RWPE1 (cell line): ENCODE data around the gene SERPINF2.
"Not testable (repeated sequence)": the region's sequence is repeated elsewhere in the genome, so short reads cannot be mapped to it uniquely, and the experiment has no call there.

Experiments
- CTCF ChIA-PET: fragments of 350-600 bp; sonication (Branson Sonifier 250); formaldehyde crosslinking; extraction: SDS; loops from one replicate; lab custom pipeline; 2021; lab: Yijun Ruan, JAX
- POLR2A ChIA-PET: fragments of 400-600 bp; formaldehyde crosslinking; extraction: SDS; loops from one replicate; lab custom pipeline; 2020; ENCODE audit warnings: antibody characterized with exemption; ENCODE audit not compliant: low non-redundant PET; lab: Yijun Ruan, JAX
- DNase-seq: peaks from one replicate; pipeline ENCODE4 v3.0.0; 2012; ENCODE audit warnings: low spot score
- H3K27ac ChIP-seq: fragments of 450-650 bp; 2 replicates; pipeline ENCODE4 v1.5.1; 2017
- CTCF ChIP-seq: fragments of 450-650 bp; conservative IDR thresholded peaks from 2 replicates; pipeline ENCODE4 v1.5.1; 2017; ENCODE audit warnings: low read depth, mild to moderate bottlenecking

The SERPINF2 gene

GRCh38 chr17:1767358-1767757 is 24.7 kb downstream of the SERPINF2 start:
- POLR2A ChIA-PET: no interaction called here
- no peak for TF ChIP-seq CTCF
- CTCF ChIA-PET: interaction anchor here (0.6 to 1.3 kb wide), 3 partner anchors 10 to 92 kb away, joined by 3 to 4 read pairs (median 3); no protein-coding TSS in a partner anchor
- peak overlapping the region; percentile 99 for H3K27ac ChIP-seq
- DNase-seq: no peak

DNA sequence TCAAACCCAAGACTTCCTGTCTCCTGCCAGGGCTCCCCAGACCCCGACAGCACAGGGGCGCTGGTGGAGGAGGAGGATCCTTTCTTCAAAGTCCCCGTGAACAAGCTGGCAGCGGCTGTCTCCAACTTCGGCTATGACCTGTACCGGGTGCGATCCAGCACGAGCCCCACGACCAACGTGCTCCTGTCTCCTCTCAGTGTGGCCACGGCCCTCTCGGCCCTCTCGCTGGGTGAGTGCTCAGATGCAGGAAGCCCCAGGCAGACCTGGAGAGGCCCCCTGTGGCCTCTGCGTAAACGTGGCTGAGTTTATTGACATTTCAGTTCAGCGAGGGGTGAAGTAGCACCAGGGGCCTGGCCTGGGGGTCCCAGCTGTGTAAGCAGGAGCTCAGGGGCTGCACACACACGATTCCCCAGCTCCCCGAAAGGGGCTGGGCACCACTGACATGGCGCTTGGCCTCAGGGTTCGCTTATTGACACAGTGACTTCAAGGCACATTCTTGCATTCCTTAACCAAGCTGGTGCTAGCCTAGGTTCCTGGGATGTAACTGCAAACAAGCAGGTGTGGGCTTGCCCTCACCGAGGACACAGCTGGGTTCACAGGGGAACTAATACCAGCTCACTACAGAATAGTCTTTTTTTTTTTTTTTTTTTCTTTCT is 27.3 kb downstream of the SERPINF2 start:
- CTCF ChIA-PET: interaction anchor here (0.6 to 1.3 kb wide), 2 partner anchors 41 to 49 kb away, joined by 3 to 5 read pairs; no protein-coding TSS in a partner anchor
- no peak for TF ChIP-seq CTCF
- peak; percentile 91 for DNase-seq
- POLR2A ChIA-PET: interaction anchor here (0.6 to 1.1 kb wide), 5 partner anchors 23 to 191 kb away, joined by 3 to 18 read pairs (median 3); no protein-coding TSS in a partner anchor
- H3K27ac ChIP-seq: peak overlapping the region; percentile 99

GRCh38 chr17:1773000-1773695 is 30.5 kb downstream of the SERPINF2 start:
- CTCF ChIA-PET: interaction anchor here (0.7 kb wide), 1 partner anchor 69 kb away, joined by 3 read pairs; no protein-coding TSS in a partner anchor
- DNase-seq, POLR2A ChIA-PET: not testable (repeated sequence)
- H3K27ac ChIP-seq: peak overlapping the region; percentile 99

GRCh38 chr17:1773696-1774181 is 31.1 kb downstream of the SERPINF2 start:
- ChIA-PET POLR2A (no interaction called here), CTCF (interaction anchor here (1.1 kb wide), 1 partner anchor 10 kb away, joined by 4 read pairs; no protein-coding TSS in a partner anchor)
- no peak for DNase-seq
- no peak for TF ChIP-seq CTCF
- peak overlapping the region; percentile 99 for H3K27ac ChIP-seq

- no peak for DNase-seq
- CTCF ChIA-PET: interaction anchor here (1.1 kb wide), 1 partner anchor 9 kb away, joined by 4 read pairs; no protein-coding TSS in a partner anchor
- TF ChIP-seq CTCF: no peak
- POLR2A ChIA-PET: no interaction called here
- H3K27ac ChIP-seq: peak overlapping the region; percentile 99
These were observed 31.9 kb downstream of the SERPINF2 start for GRCh38 chr17:1774390-1775176.

DNA sequence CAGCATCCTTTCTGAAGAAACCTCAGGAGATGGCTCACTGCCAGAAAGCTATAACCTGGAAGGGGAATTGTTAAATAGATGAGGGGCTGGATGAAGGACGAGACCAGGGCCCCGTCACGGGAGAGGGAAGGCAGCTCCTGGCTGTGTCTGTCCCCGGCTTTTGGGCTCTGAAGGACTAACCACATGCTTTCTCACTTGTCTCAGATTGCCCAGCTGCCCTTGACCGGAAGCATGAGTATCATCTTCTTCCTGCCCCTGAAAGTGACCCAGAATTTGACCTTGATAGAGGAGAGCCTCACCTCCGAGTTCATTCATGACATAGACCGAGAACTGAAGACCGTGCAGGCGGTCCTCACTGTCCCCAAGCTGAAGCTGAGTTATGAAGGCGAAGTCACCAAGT is 33.7 kb downstream of the SERPINF2 start:
- H3K27ac ChIP-seq: peak overlapping the region; percentile 99
- no peak for TF ChIP-seq CTCF
- no peak for DNase-seq
- ChIA-PET POLR2A (no interaction called here), CTCF (no interaction called here)
